Esophagus muscularis mucosa (tissue), 4 donors: ENCODE results near the gene OLA1. TPM values are rescaled to one million over a fixed set of nuclear protein-coding genes. Genes with fewer than 3 reads are reported as not detected.

ENCODE experiments used
- DNase-seq: peaks from one replicate; pipeline ENCODE4 v3.0.0-alpha.2; 2017; ENCODE audit errors: extremely low spot score
- H3K27ac ChIP-seq, 4 donors: fragments of 200-600 bp; sonication (generic); replicated peaks in 1 of 4; 1 replicate in 3 of 4; 2 replicates in 1 of 4; pipeline ENCODE4 v1.5.1; 2016 to 2019; ENCODE audit warnings: mild to moderate bottlenecking in 1 of 4
- H3K27me3 ChIP-seq, 4 donors: fragments of 200-600 bp; sonication (generic); one replicate each; pipeline versions ENCODE4 v1.5.1 to v1.6.0; 2016 to 2019
- H3K36me3 ChIP-seq, 4 donors: fragments of 200-600 bp; sonication (generic); one replicate each; pipeline ENCODE4 v1.5.1; 2016 to 2019
- H3K4me1 ChIP-seq, 4 donors: fragments of 200-600 bp; sonication (generic); one replicate each; pipeline ENCODE4 v1.5.1; 2016 to 2019
- H3K4me3 ChIP-seq, 4 donors: fragments of 200-600 bp; sonication (generic); 1 replicate in 2 of 4; 2 replicates in 2 of 4; pipeline ENCODE4 v1.5.1; 2016 to 2019; ENCODE audit warnings: mild to moderate bottlenecking in 4 of 4, moderate library complexity in 1 of 4
- H3K9me3 ChIP-seq, 4 donors: fragments of 200-600 bp; sonication (generic); 1 replicate in 3 of 4; 2 replicates in 1 of 4; pipeline ENCODE4 v1.5.1; 2016 to 2019
- CTCF ChIP-seq, 3 experiments: fragments of 200-600 bp in 2 of 3; fragments of 450-650 bp in 1 of 3; sonication (generic) in 2 of 3; IDR thresholded peaks; one replicate each; pipeline ENCODE4 v1.5.1; 2017 to 2019; ENCODE audit warnings: antibody characterized with exemption in 3 of 3, mild to moderate bottlenecking in 2 of 3, moderate library complexity in 1 of 3
- EP300 ChIP-seq: sonication (generic); formaldehyde crosslinking; IDR thresholded peaks from one replicate; pipeline ENCODE4 v1.6.1; 2017; ENCODE audit warnings: antibody characterized with exemption
- POLR2A ChIP-seq: fragments of 450-650 bp; IDR thresholded peaks from one replicate; pipeline ENCODE4 v1.6.1; 2017; ENCODE audit warnings: antibody characterized with exemption, moderate library complexity, mild to moderate bottlenecking, low read depth
- POLR2AphosphoS5 ChIP-seq, 2 donors: sonication (generic); formaldehyde crosslinking; IDR thresholded peaks; one replicate each; pipeline ENCODE4 v1.6.1; 2017; ENCODE audit warnings: antibody characterized with exemption in 2 of 2
- WGBS: methylation state at CpG from one replicate; pipeline ENCODE4 v1.1.5; 2018; 5-methylcytosine and 5-hydroxymethylcytosine counted together
- intact Hi-C: fragments of 100-400 bp; cut with DNase I; formaldehyde crosslinking; loops from one replicate; pipeline ENCODE4 v1.15.1; 2023
- total RNA-seq, 4 donors: library from RNA; depleted of rRNA; stranded (reverse); fragments of >200 nt; gene quantifications; one replicate each; pipeline versions ENCODE4 v1.1.0 to v1.2.1, GENCODE V29; 2016

OLA1 gene
- total RNA-seq, 4 donors from 2014 or later: 54.2 to 62.7 (median 60.1) TPM

- Histone ChIP-seq H3K9me3 (no peaks in the 10 kb centered on the region), H3K27me3 (no peaks in the 10 kb centered on the region), H3K27ac (peak overlapping the region in 1 of 4 donors; percentile 15), H3K4me1 (peaks cover 0 to 18% (median 14%) of the 10 kb centered on the region in 4 donors), H3K36me3 (no peaks in the 10 kb centered on the region), H3K4me3 (no peak overlapping the region)
- WGBS: 77% methylated on average over 8 of the region's 8 CpGs
- DNase-seq: no peak
- intact Hi-C loops: no loop called here
- TF ChIP-seq POLR2A (no peak), EP300 (no peak)
These were observed 94.3 kb downstream of the OLA1 start for GRCh38 chr2:174153757-174154680.

GRCh38 chr2:174149530-174149929 is 98.8 kb downstream of the OLA1 start:
- peaks cover 0 to 13% (median 9%) of the 10 kb centered on the region in 4 donors for H3K4me1 ChIP-seq
- no peak for DNase-seq
- H3K27ac ChIP-seq: no peak overlapping the region
- H3K27me3 ChIP-seq: no peaks in the 10 kb centered on the region
- H3K36me3 ChIP-seq: no peaks in the 10 kb centered on the region
- no peaks in the 10 kb centered on the region for H3K9me3 ChIP-seq
- WGBS: 92% methylated on average over 2 of the region's 2 CpGs
- H3K4me3 ChIP-seq: no peak overlapping the region
- TF ChIP-seq CTCF (IDR thresholded peaks at IDR 0.05): no peak
- no peak for TF ChIP-seq POLR2A
- no peak for TF ChIP-seq POLR2AphosphoS5 (IDR thresholded peaks at IDR 0.05)
- no peak for TF ChIP-seq EP300
- intact Hi-C loops: no loop called here

GRCh38 chr2:174148833-174149232 is 99.5 kb downstream of the OLA1 start:
- intact Hi-C loops: no loop called here
- Histone ChIP-seq H3K4me1 (peaks cover 0 to 6% (median 2%) of the 10 kb centered on the region in 4 donors), H3K27ac (no peak overlapping the region), H3K9me3 (no peaks in the 10 kb centered on the region), H3K4me3 (no peak overlapping the region), H3K27me3 (no peaks in the 10 kb centered on the region), H3K36me3 (no peaks in the 10 kb centered on the region)
- WGBS: 88% methylated on average over 2 of the region's 2 CpGs
- no peak for TF ChIP-seq EP300
- TF ChIP-seq CTCF (IDR thresholded peaks at IDR 0.05): no peak
- no peak for TF ChIP-seq POLR2A
- TF ChIP-seq POLR2AphosphoS5 (IDR thresholded peaks at IDR 0.05): no peak
- DNase-seq: no peak

GRCh38 chr2:174145827-174146226 is 102.5 kb downstream of the OLA1 start:
- Histone ChIP-seq H3K27ac (no peak overlapping the region), H3K4me1 (peaks cover 0 to 4% (median 0%) of the 10 kb centered on the region in 4 donors), H3K36me3 (peaks cover 0 to 1% (median 0%) of the 10 kb centered on the region in 4 donors), H3K4me3 (no peak overlapping the region), H3K9me3 (no peaks in the 10 kb centered on the region), H3K27me3 (no peaks in the 10 kb centered on the region)
- intact Hi-C loops: no loop called here
- no peak for DNase-seq
- WGBS: 62% methylated on average over 2 of the region's 2 CpGs
- TF ChIP-seq CTCF (IDR thresholded peaks at IDR 0.05) (no peak), EP300 (no peak), POLR2AphosphoS5 (IDR thresholded peaks at IDR 0.05) (no peak), POLR2A (no peak)

- TF ChIP-seq CTCF (IDR thresholded peaks at IDR 0.05) (no peak), EP300 (no peak), POLR2A (no peak), POLR2AphosphoS5 (IDR thresholded peaks at IDR 0.05) (no peak)
- H3K27ac ChIP-seq: no peak overlapping the region
- H3K27me3 ChIP-seq: no peaks in the 10 kb centered on the region
- intact Hi-C loops: no loop called here
- WGBS: 90% methylated on average over 2 of the region's 2 CpGs
- H3K36me3 ChIP-seq: peaks cover 0 to 9% (median 0%) of the 10 kb centered on the region in 4 donors
- no peak overlapping the region for H3K4me3 ChIP-seq
- peaks cover 0 to 4% (median 0%) of the 10 kb centered on the region in 4 donors for H3K4me1 ChIP-seq
- H3K9me3 ChIP-seq: no peaks in the 10 kb centered on the region
- no peak for DNase-seq
These were observed 106.0 kb downstream of the OLA1 start for GRCh38 chr2:174142290-174142689.
